ENCODE results near the gene AATF.

Gene AATF

GRCh38 chr17:36978810-36979564 is 30.2 kb downstream of the AATF start:
- no peak for TF ChIP-seq CTCF (IDR thresholded peaks at IDR 0.05; ENCODE audit: low read depth, low read length, missing control alignments)
- H3K4me3 ChIP-seq (ENCODE audit: low read depth, low read length), result no peak overlapping the region
- DNase-seq (ENCODE audit: low read depth), result no peak

DNA sequence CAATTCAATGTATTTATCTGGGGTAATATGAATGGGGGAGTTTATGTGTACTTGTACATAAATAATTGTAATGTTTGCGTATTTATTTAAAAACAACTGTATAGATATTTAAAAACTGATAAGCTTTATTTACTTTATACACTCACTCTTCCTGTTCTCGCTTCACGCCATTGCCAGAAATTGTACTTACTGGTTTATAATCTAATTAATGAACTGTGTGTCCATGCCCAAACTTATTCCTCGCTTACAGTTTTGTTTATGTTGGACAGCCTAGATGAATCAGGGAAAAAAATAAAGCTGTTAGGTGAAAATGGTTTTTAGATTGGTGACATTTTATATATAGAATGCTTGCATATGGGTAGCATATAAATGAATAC is 30.8 kb downstream of the AATF start:
- no peak for TF ChIP-seq CTCF (IDR thresholded peaks at IDR 0.05; ENCODE audit: low read depth, low read length, missing control alignments)
- no peak overlapping the region for H3K4me3 ChIP-seq (ENCODE audit: low read depth, low read length)
- no peak for DNase-seq (ENCODE audit: low read depth)

DNA sequence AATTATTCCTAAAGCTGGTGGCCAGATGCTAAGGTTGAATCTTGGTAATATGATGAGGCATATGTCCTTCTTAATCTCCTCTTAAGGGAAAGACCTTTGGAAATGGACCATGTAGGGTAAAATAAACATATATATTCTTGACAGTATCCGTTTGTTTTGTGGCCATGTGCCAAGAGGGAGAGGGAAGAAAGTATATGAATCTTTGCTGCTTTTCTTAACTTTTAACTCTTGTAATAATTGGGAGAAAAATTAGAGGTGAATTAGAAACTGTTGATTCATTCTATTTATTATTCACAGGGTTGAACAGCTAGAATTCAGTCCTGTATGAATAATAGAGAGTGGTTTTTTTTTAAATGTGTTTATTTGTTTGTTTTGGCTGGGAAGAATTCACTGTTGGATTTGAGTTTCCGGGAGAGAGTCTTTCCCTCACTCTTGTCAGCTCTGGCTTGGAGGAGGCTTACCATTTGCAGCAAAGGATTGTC is 31.6 kb downstream of the AATF start:
- no peak for TF ChIP-seq CTCF (IDR thresholded peaks at IDR 0.05; ENCODE audit: low read depth, low read length, missing control alignments)
- H3K4me3 ChIP-seq (ENCODE audit: low read depth, low read length), result no peak overlapping the region
- no peak for DNase-seq (ENCODE audit: low read depth)

DNA sequence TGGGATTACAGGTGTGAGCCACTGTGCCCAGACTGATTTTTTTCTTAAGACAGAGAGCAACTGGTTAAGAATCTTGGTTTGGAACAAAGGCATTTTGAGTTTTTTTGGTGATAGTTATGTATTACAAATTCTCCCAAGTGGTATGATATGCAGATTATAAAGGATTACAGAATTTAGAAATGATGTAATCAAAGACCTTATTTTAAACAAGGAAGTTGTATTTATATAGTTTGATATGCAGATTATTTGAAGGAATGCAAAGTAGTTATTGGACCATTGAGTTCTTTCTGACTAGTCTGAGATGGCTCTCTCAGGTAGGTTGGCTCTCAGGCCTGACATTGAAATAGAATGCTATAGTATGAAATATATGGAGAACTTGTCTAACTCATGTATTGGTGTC is 34.9 kb downstream of the AATF start:
- TF ChIP-seq CTCF (IDR thresholded peaks at IDR 0.05; ENCODE audit: low read depth, low read length, missing control alignments), result no peak
- no peak for DNase-seq (ENCODE audit: low read depth)
- H3K4me3 ChIP-seq (ENCODE audit: low read depth, low read length), result no peak overlapping the region

DNA sequence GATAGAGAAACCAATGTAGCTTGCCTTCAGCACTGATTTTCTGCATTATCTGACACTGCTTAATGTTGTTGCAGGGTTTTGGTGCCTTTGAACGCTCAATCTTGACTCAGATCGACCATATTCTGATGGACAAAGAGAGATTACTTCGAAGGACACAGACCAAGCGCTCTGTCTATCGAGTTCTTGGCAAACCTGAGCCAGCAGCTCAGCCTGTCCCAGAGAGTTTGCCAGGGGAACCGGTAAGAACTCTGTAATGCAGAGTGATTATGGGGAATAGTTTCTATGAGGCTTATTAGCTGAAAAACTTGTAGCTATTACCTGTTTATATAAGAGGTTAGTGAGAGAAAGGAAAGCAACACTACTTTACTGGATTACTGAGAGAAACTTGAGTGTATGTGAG is 40.4 kb downstream of the AATF start:
- H3K4me3 ChIP-seq (ENCODE audit: low read depth, low read length), result no peak overlapping the region
- no peak for DNase-seq (ENCODE audit: low read depth)
- TF ChIP-seq CTCF (IDR thresholded peaks at IDR 0.05; ENCODE audit: low read depth, low read length, missing control alignments), result no peak

DNA sequence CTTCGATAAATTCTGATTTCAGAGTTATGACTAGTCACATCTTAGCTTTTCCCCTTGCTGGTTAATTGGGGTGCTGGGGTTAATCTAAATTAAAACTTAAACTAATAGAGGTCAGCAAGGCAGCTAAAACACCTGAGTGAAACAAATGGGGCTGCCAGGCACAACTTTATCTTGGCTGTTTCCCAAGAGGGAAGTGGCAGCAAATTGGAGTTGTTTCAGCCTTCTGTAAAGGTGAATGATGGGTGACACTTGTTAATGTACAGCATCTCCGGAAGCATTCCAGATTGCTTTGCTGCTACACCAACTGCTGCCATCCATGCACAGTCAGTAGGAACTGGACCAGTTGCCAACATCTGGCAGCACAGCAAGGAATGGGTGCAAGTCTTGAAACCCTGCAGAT is 43.9 kb downstream of the AATF start:
- no peak for DNase-seq (ENCODE audit: low read depth)
- TF ChIP-seq CTCF (IDR thresholded peaks at IDR 0.05; ENCODE audit: low read depth, low read length, missing control alignments), result no peak
- no peak overlapping the region for H3K4me3 ChIP-seq (ENCODE audit: low read depth, low read length)

GRCh38 chr17:36993227-36993626 is 44.5 kb downstream of the AATF start:
- no peak for TF ChIP-seq CTCF (IDR thresholded peaks at IDR 0.05; ENCODE audit: low read depth, low read length, missing control alignments)
- no peak overlapping the region for H3K4me3 ChIP-seq (ENCODE audit: low read depth, low read length)
- DNase-seq (ENCODE audit: low read depth), result no peak
